Smooth muscle cell (in vitro differentiated cells): ENCODE measurements around the gene CRLF1. TPM values are rescaled to one million over a fixed set of nuclear protein-coding genes. Genes with fewer than 3 reads are reported as not detected.
A peak's percentile ranks its signal among the peaks of the same experiment; 100 is the strongest.

ENCODE experiments used
- DNase-seq: peaks from one replicate; lab custom pipeline; 2025; ENCODE audit not compliant: unreplicated experiment; lab: John Stamatoyannopoulos, UW
- H2AFZ ChIP-seq: fragments of 200-600 bp; sonication (generic); 2 replicates; pipeline ENCODE4 v1.6.0; 2016; ENCODE audit warnings: antibody characterized with exemption, low read depth, mild to moderate bottlenecking
- H3F3A ChIP-seq: fragments of 200-600 bp; sonication (generic); 2 replicates; pipeline ENCODE4 v1.6.0; 2017; ENCODE audit warnings: antibody characterized with exemption, low read depth
- H3K27ac ChIP-seq: fragments of 200-600 bp; sonication (generic); 2 replicates; pipeline ENCODE4 v1.5.1; 2016; ENCODE audit warnings: low read depth, mild to moderate bottlenecking
- H3K27me3 ChIP-seq: fragments of 200-600 bp; sonication (generic); 2 replicates; pipeline ENCODE4 v1.6.1; 2016; ENCODE audit warnings: low read depth, mild to moderate bottlenecking
- H3K36me3 ChIP-seq: fragments of 200-600 bp; sonication (generic); 2 replicates; pipeline ENCODE4 v1.5.1; 2016; ENCODE audit warnings: low read depth
- H3K4me1 ChIP-seq: fragments of 200-600 bp; sonication (generic); 2 replicates; pipeline ENCODE4 v1.5.1; 2016; ENCODE audit warnings: low read depth
- H3K4me2 ChIP-seq: fragments of 200-600 bp; sonication (generic); 2 replicates; pipeline ENCODE4 v1.6.0; 2016; ENCODE audit warnings: mild to moderate bottlenecking
- H3K4me3 ChIP-seq: fragments of 200-600 bp; sonication (generic); 2 replicates; pipeline ENCODE4 v1.5.1; 2016; ENCODE audit warnings: mild to moderate bottlenecking
- H3K79me2 ChIP-seq: fragments of 200-600 bp; sonication (generic); 2 replicates; pipeline ENCODE4 v1.6.0; 2016; ENCODE audit warnings: low read depth, mild to moderate bottlenecking
- H3K9ac ChIP-seq: fragments of 200-600 bp; sonication (generic); 2 replicates; pipeline ENCODE4 v1.6.0; 2016; ENCODE audit warnings: low read depth
- H3K9me3 ChIP-seq: fragments of 200-600 bp; sonication (generic); replicated peaks from 2 replicates; pipeline ENCODE4 v1.5.1; 2016; ENCODE audit warnings: low read depth
- H4K20me1 ChIP-seq: fragments of 200-600 bp; sonication (generic); 2 replicates; pipeline ENCODE4 v1.6.0; 2016; ENCODE audit warnings: low read depth
- CTCF ChIP-seq: fragments of 200-600 bp; sonication (generic); IDR thresholded peaks from 2 replicates; pipeline ENCODE4 v1.5.1; 2017; ENCODE audit warnings: borderline replicate concordance, mild to moderate bottlenecking, antibody characterized with exemption; ENCODE audit not compliant: insufficient read depth, poor library complexity, severe bottlenecking
- WGBS: methylation state at CpG from one replicate; pipeline ENCODE4 v1.1.7; 2016; ENCODE audit warnings: low lambda C conversion rate; 5-methylcytosine and 5-hydroxymethylcytosine counted together
- polyA plus RNA-seq: library from polyadenylated mRNA; unstranded; fragments of >200 nt; fragmentation: Nextera tagmentation; extraction: Ambion mirVana; gene quantifications from 2 replicates; pipeline ENCODE4 v1.2.1, GENCODE V29; 2016
- total RNA-seq: library from RNA; depleted of rRNA; stranded (reverse); fragments of >200 nt; gene quantifications from 2 replicates; pipeline ENCODE4 v1.2.3, GENCODE V29; 2014

Gene CRLF1
- total and polyA plus RNA-seq, 2 experiments from 2014 or later = 196 to 1,048 TPM

- WGBS = 5% methylated on average over 17 of the region's 70 CpGs
- no peak within 1 kb of the TSS for H2AFZ ChIP-seq
- peak within 1 kb of the TSS; percentile 56 for H3K4me3 ChIP-seq
- DNase-seq = no peak
- H3K4me2 ChIP-seq = peak within 1 kb of the TSS; percentile 94
- no peaks in the 10 kb centered on the region for H4K20me1 ChIP-seq
- H3K27ac ChIP-seq = no peak within 1 kb of the TSS
- peaks cover 27% of the 10 kb centered on the region for H3K4me1 ChIP-seq
- no peaks in the 10 kb centered on the region for H3F3A ChIP-seq
- no peak for TF ChIP-seq CTCF
- no peaks in the 10 kb centered on the region for H3K79me2 ChIP-seq
- no peaks in the 10 kb centered on the region for H3K36me3 ChIP-seq
- no peak within 1 kb of the TSS for H3K9ac ChIP-seq
- H3K27me3 ChIP-seq = peaks cover 66% of the 10 kb centered on the region
- H3K9me3 ChIP-seq = no peaks in the 10 kb centered on the region
These were observed 6.4 kb upstream of the CRLF1 start, which contains the start of gene TMEM59L for GRCh38 chr19:18612772-18613588. Gene TMEM59L, plus strand, starts transcription at chr19:18612870. Its CDS starts 89 bp downstream, at chr19:18612959.

GRCh38 chr19:18612051-18612771 is 5.6 kb upstream of the CRLF1 start:
- no peak overlapping the region for H3K27ac ChIP-seq
- 6% methylated on average over 21 of the region's 30 CpGs for WGBS
- peak overlapping the region; percentile 56 for H3K4me3 ChIP-seq
- DNase-seq = no peak
- H3K27me3 ChIP-seq = peaks cover 74% of the 10 kb centered on the region
- H3K4me1 ChIP-seq = peaks cover 35% of the 10 kb centered on the region
- H3K9me3 ChIP-seq = no peaks in the 10 kb centered on the region
- no peak for TF ChIP-seq CTCF
- no peak overlapping the region for H2AFZ ChIP-seq
- no peaks in the 10 kb centered on the region for H3F3A ChIP-seq
- peak overlapping the region; percentile 94 for H3K4me2 ChIP-seq
- H4K20me1 ChIP-seq = no peaks in the 10 kb centered on the region
- H3K9ac ChIP-seq = no peak overlapping the region
- H3K36me3 ChIP-seq = no peaks in the 10 kb centered on the region
- H3K79me2 ChIP-seq = no peaks in the 10 kb centered on the region

GRCh38 chr19:18611327-18612050 is 4.9 kb upstream of the CRLF1 start:
- Histone ChIP-seq H4K20me1 (no peaks in the 10 kb centered on the region), H3K4me1 (peaks cover 35% of the 10 kb centered on the region), H3F3A (no peaks in the 10 kb centered on the region), H3K27me3 (peaks cover 78% of the 10 kb centered on the region), H3K4me3 (peak overlapping the region; percentile 56), H3K36me3 (no peaks in the 10 kb centered on the region), H3K9me3 (no peaks in the 10 kb centered on the region), H3K9ac (no peak overlapping the region), H3K79me2 (no peaks in the 10 kb centered on the region), H3K27ac (no peak overlapping the region), H3K4me2 (peak overlapping the region; percentile 94), H2AFZ (no peak overlapping the region)
- no peak for TF ChIP-seq CTCF
- no peak for DNase-seq
- WGBS = under 1% methylated on average over 41 of the region's 62 CpGs
